Mucosa of rectum (tissue), 2 donors: ENCODE results near the gene CTNNA1.
"Not testable (repeated sequence)": the region's sequence is repeated elsewhere in the genome, so short reads cannot be mapped to it uniquely, and the experiment has no call there.

Source experiments
- H3K27ac ChIP-seq, 2 donors: one replicate each; pipeline ENCODE4 v1.7.0; 2013; ENCODE audit warnings: inconsistent platforms in 2 of 2, low read depth in 2 of 2, low read length in 2 of 2
- H3K27me3 ChIP-seq, 2 donors: one replicate each; pipeline ENCODE4 v1.7.0; 2013; ENCODE audit warnings: low read length in 2 of 2; ENCODE audit not compliant: control insufficient read depth in 2 of 2, insufficient read depth in 2 of 2
- H3K36me3 ChIP-seq, 2 donors: one replicate each; pipeline ENCODE4 v1.7.0; 2013; ENCODE audit warnings: low read length in 2 of 2; ENCODE audit not compliant: control insufficient read depth in 2 of 2, insufficient read depth in 2 of 2
- H3K4me1 ChIP-seq, 2 donors: one replicate each; pipeline ENCODE4 v1.7.0; 2013; ENCODE audit warnings: low read length in 2 of 2, mild to moderate bottlenecking in 1 of 2; ENCODE audit not compliant: control insufficient read depth in 2 of 2, insufficient read depth in 2 of 2
- H3K4me3 ChIP-seq, 2 donors: one replicate each; pipeline ENCODE4 v1.7.0; 2013; ENCODE audit warnings: low read length in 2 of 2
- H3K9ac ChIP-seq, 2 donors: one replicate each; pipeline ENCODE4 v1.7.0; 2013; ENCODE audit warnings: low read length in 2 of 2, low read depth in 1 of 2, mild to moderate bottlenecking in 1 of 2
- H3K9me3 ChIP-seq, 2 donors: one replicate each; pipeline ENCODE4 v1.7.0; 2013; ENCODE audit warnings: low read length in 2 of 2; ENCODE audit not compliant: control insufficient read depth in 2 of 2
- donor health status: healthy.
- donor health status: Normal muscosa, but diverticular disease.

CTNNA1 gene

GRCh38 chr5:138920181-138920580 is 167.0 kb downstream of the CTNNA1 start:
- no peaks in the 10 kb centered on the region for H3K27me3 ChIP-seq
- H3K9me3 ChIP-seq = no peaks in the 10 kb centered on the region
- peaks cover 30 to 33% of the 10 kb centered on the region in 2 donors for H3K36me3 ChIP-seq
- H3K4me1 ChIP-seq = no peaks in the 10 kb centered on the region
- H3K27ac ChIP-seq = no peak overlapping the region
- H3K4me3 ChIP-seq = no peak overlapping the region
- no peak overlapping the region for H3K9ac ChIP-seq

GRCh38 chr5:138921362-138921761 is 168.1 kb downstream of the CTNNA1 start:
- not testable (repeated sequence) for H3K9me3 ChIP-seq, H3K27ac ChIP-seq, H3K4me1 ChIP-seq, H3K4me3 ChIP-seq, H3K27me3 ChIP-seq, H3K9ac ChIP-seq
- peaks cover 41 to 45% of the 10 kb centered on the region in 2 donors for H3K36me3 ChIP-seq

- peaks cover 46 to 51% of the 10 kb centered on the region in 2 donors for H3K36me3 ChIP-seq
- H3K27ac ChIP-seq = no peak overlapping the region
- no peaks in the 10 kb centered on the region for H3K27me3 ChIP-seq
- H3K4me1 ChIP-seq = no peaks in the 10 kb centered on the region
- H3K4me3 ChIP-seq = no peak overlapping the region
- no peaks in the 10 kb centered on the region for H3K9me3 ChIP-seq
- no peak overlapping the region for H3K9ac ChIP-seq
These were observed 169.3 kb downstream of the CTNNA1 start for GRCh38 chr5:138922494-138922893.

GRCh38 chr5:138925090-138925635 is 171.9 kb downstream of the CTNNA1 start:
- no peaks in the 10 kb centered on the region for H3K9me3 ChIP-seq

DNA sequence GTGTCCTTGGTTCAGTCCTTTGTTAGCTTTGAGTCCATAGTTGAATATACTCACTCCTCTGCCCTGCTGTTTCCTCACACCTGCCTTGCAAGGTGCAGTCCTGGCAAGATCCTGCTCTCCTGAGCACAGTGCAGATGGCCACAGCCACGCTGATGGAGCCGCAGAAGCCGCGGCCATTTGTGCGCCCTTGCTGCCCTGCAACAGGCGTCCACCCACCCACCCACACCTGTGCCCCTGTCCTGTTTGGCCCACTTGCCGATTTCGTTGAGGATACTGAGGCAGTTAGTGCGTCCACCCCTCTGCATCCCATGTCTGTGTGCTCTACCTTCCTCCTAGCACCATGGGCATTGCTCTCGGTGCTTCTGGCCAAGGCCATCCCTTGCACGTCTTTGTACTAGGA is 173.0 kb downstream of the CTNNA1 start:
- no peak overlapping the region for H3K9ac ChIP-seq
- no peak overlapping the region for H3K27ac ChIP-seq
- H3K27me3 ChIP-seq = no peaks in the 10 kb centered on the region
- no peak overlapping the region for H3K4me3 ChIP-seq
- peaks cover 59 to 60% of the 10 kb centered on the region in 2 donors for H3K36me3 ChIP-seq
- H3K9me3 ChIP-seq = no peaks in the 10 kb centered on the region
- peaks cover 3 to 4% of the 10 kb centered on the region in 2 donors for H3K4me1 ChIP-seq

More at GRCh38 chr5:138925090-138925635, 171.9 kb downstream of the CTNNA1 start:
- Histone ChIP-seq H3K27me3 (no peaks in the 10 kb centered on the region), H3K4me3 (no peak overlapping the region), H3K27ac (no peak overlapping the region), H3K9ac (no peak overlapping the region), H3K4me1 (peaks cover 3 to 4% of the 10 kb centered on the region in 2 donors), H3K36me3 (peaks cover 49 to 50% of the 10 kb centered on the region in 2 donors)

- Histone ChIP-seq H3K4me1 (peaks cover 3 to 4% of the 10 kb centered on the region in 2 donors), H3K9ac (no peak overlapping the region), H3K9me3 (no peaks in the 10 kb centered on the region), H3K36me3 (peaks cover 65 to 66% of the 10 kb centered on the region in 2 donors), H3K27ac (no peak overlapping the region), H3K4me3 (no peak overlapping the region), H3K27me3 (no peaks in the 10 kb centered on the region)
These were observed 173.6 kb downstream of the CTNNA1 start for GRCh38 chr5:138926688-138927448.

DNA sequence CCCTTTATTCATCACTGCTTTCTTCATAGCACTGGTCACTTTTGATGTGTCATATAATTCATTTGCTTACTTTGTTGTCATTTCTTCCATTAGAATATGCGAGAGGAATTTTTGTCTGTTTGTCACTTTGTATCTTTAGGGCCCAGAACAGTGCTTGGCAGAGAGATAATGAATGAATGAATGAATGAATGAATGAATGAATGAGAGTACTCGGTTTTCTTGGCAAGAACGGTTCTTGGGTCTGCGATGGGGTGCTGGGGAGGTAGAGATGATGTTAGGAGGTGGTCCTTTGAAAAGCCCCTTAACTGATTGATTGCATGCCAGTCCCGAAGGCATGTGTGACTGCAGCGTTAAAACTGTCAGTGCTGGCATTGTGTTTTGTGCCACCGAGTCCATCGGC is 174.3 kb downstream of the CTNNA1 start:
- H3K9ac ChIP-seq = no peak overlapping the region
- no peak overlapping the region for H3K4me3 ChIP-seq
- H3K27ac ChIP-seq = no peak overlapping the region
- no peaks in the 10 kb centered on the region for H3K27me3 ChIP-seq
- H3K9me3 ChIP-seq = no peaks in the 10 kb centered on the region
- H3K4me1 ChIP-seq = peaks cover 3 to 4% of the 10 kb centered on the region in 2 donors
- H3K36me3 ChIP-seq = peaks cover 72% of the 10 kb centered on the region in 2 donors

DNA sequence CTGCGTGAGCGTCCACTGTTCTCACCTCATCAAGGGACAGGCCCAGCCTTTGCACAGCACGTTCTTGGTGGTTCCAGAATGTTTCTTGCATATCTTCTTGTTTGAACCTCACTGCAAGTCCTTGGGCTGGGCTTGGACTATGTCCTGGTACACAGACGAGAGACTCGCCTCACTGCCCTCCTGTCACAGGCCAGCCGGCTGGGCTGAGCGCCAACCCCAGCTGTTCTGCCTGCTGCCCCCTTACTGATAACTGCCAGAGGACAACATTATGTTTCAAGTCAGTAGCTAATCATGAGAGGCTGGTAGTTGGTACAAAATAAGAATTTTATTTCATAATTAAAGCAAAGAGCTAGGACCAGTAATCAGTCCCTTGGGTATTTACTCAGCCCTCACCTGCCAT is 174.8 kb downstream of the CTNNA1 start:
- Histone ChIP-seq H3K9me3 (no peaks in the 10 kb centered on the region), H3K27ac (no peak overlapping the region), H3K36me3 (peaks cover 76% of the 10 kb centered on the region in 2 donors), H3K9ac (no peak overlapping the region), H3K4me1 (peaks cover 3 to 4% of the 10 kb centered on the region in 2 donors), H3K27me3 (no peaks in the 10 kb centered on the region), H3K4me3 (no peak overlapping the region)

- H3K27ac ChIP-seq = no peak overlapping the region
- H3K4me1 ChIP-seq = peaks cover 3 to 4% of the 10 kb centered on the region in 2 donors
- H3K36me3 ChIP-seq = peaks cover 83 to 86% of the 10 kb centered on the region in 2 donors
- no peaks in the 10 kb centered on the region for H3K27me3 ChIP-seq
- no peaks in the 10 kb centered on the region for H3K9me3 ChIP-seq
- no peak overlapping the region for H3K9ac ChIP-seq
- no peak overlapping the region for H3K4me3 ChIP-seq
These were observed 176.3 kb downstream of the CTNNA1 start for GRCh38 chr5:138929571-138929955.

GRCh38 chr5:138930371-138931097 is 177.3 kb downstream of the CTNNA1 start:
- Histone ChIP-seq H3K4me3 (no peak overlapping the region), H3K9ac (no peak overlapping the region), H3K36me3 (peaks cover 80 to 84% of the 10 kb centered on the region in 2 donors), H3K9me3 (no peaks in the 10 kb centered on the region), H3K27ac (no peak overlapping the region), H3K27me3 (no peaks in the 10 kb centered on the region), H3K4me1 (peaks cover 3 to 4% of the 10 kb centered on the region in 2 donors)
